Lung (tissue), 12 donors: Measurements from ENCODE around the gene UBTD2. TPM values are rescaled to one million over a fixed set of nuclear protein-coding genes. Genes with fewer than 3 reads are reported as not detected.

ENCODE experiments used
- ATAC-seq: fragments of 200-7000 bp; cut with Tn5 transposase; one replicate; pipeline ENCODE4 v1.9.1; 2020; ENCODE audit warnings: moderate number of reproducible peaks; ENCODE audit not compliant: insufficient read depth, low FRiP score
- DNase-seq, 3 donors: peaks; one replicate each; pipeline ENCODE4 v3.0.0-alpha.2; 2013 to 2017
- H3K27ac ChIP-seq, 2 donors: one replicate each; pipeline ENCODE4 v1.5.1; 2013; ENCODE audit warnings: mild to moderate bottlenecking in 2 of 2, moderate library complexity in 2 of 2, control low read depth in 1 of 2, inconsistent platforms in 1 of 2, low read depth in 1 of 2, low read length in 1 of 2
- H3K27me3 ChIP-seq, 3 donors: one replicate each; pipeline ENCODE4 v1.5.1; 2013; ENCODE audit warnings: low read length in 2 of 3; ENCODE audit not compliant: control insufficient read depth in 3 of 3, insufficient read depth in 3 of 3
- H3K36me3 ChIP-seq, 4 donors: one replicate each; pipeline ENCODE4 v1.5.1; 2013; ENCODE audit warnings: low read length in 4 of 4, mild to moderate bottlenecking in 1 of 4, moderate library complexity in 1 of 4; ENCODE audit not compliant: control insufficient read depth in 4 of 4, insufficient read depth in 4 of 4
- H3K4me1 ChIP-seq, 5 donors: one replicate each; pipeline ENCODE4 v1.5.1; 2013; ENCODE audit warnings: low read length in 5 of 5, mild to moderate bottlenecking in 2 of 5, moderate library complexity in 1 of 5; ENCODE audit not compliant: control insufficient read depth in 5 of 5, insufficient read depth in 5 of 5
- H3K4me3 ChIP-seq: one replicate; pipeline ENCODE4 v1.5.1; 2013; ENCODE audit warnings: mild to moderate bottlenecking, control low read depth, moderate library complexity
- H3K9ac ChIP-seq, 2 donors: one replicate each; pipeline ENCODE4 v1.5.1; 2013; ENCODE audit warnings: low read length in 2 of 2, control low read depth in 1 of 2; ENCODE audit not compliant: insufficient read depth in 1 of 2
- H3K9me3 ChIP-seq, 4 donors: one replicate each; pipeline ENCODE4 v1.5.1; 2013; ENCODE audit warnings: low read length in 3 of 4, mild to moderate bottlenecking in 1 of 4, moderate library complexity in 1 of 4; ENCODE audit not compliant: control insufficient read depth in 4 of 4, insufficient read depth in 3 of 4
- WGBS, 2 donors: extraction: QIAGEN DNeasy Blood & Tissue Kit; methylation state at CpG; one replicate each; pipeline ENCODE4 v1.1.7; 2013; 5-methylcytosine and 5-hydroxymethylcytosine counted together
- polyA plus RNA-seq, 2 donors: library from polyadenylated mRNA; stranded (reverse); fragments of 200-250 nt; gene quantifications; one replicate each; pipeline ENCODE4 v1.2.1, GENCODE V29; 2013
- total RNA-seq, 2 donors: library from RNA; depleted of rRNA in 1 of 2; stranded (reverse); fragments of >200 nt in 1 of 2; gene quantifications; one replicate each; pipeline ENCODE4 v1.2.1, GENCODE V29; 2014 to 2021
- TF ChIP-seq, protein P1 (sequence below): IDR thresholded peaks from 2 replicates; pipeline ENCODE4 v1.5.1; 2012; ENCODE audit warnings: mild to moderate bottlenecking; ENCODE audit errors: control extremely low read depth, extremely low read depth
- donor health status: control.
- donor health status: control.
- donor health status: Bipolar disorder and iron deficiency.
- donor health status: healthy.
- donor health status: DM: yes; HTN: yes; CAD: no.

Gene UBTD2
- total and polyA plus RNA-seq, 4 donors: 8.1 to 53.5 (median 11.3) TPM

DNA sequence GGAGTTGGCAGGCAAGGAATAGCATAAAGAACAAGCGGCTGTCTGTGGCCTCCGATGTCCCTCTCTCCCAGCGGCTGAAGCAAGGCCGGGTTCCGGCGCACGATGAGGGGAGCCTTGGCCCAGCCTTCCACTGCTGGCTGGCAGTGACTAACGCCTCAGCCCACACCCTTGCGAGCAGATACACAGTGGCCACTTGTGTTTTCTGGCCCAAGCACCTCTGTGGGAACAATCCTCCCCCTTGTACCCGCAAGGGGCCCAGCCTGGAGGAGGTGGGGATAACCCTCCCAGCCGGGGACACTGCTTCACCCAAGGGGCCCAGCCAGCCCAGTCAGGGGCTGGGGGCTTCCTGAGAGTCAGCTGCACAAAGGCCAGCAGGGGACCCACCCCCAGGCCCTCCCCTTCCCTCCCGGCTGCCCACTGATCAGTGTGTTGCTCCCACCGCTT, 118.8 kb downstream of the UBTD2 start:
- no peak for ATAC-seq
- Histone ChIP-seq H3K4me1 (peaks cover 10 to 43% (median 34%) of the 10 kb centered on the region in 5 donors), H3K9ac (no peak overlapping the region), H3K9me3 (no peaks in the 10 kb centered on the region), H3K4me3 (no peak overlapping the region), H3K36me3 (peaks cover 0 to 2% (median 0%) of the 10 kb centered on the region in 4 donors), H3K27me3 (no peaks in the 10 kb centered on the region), H3K27ac (peak overlapping the region in 1 of 2 donors; percentile 3)
- TF ChIP-seq, protein P1, sequence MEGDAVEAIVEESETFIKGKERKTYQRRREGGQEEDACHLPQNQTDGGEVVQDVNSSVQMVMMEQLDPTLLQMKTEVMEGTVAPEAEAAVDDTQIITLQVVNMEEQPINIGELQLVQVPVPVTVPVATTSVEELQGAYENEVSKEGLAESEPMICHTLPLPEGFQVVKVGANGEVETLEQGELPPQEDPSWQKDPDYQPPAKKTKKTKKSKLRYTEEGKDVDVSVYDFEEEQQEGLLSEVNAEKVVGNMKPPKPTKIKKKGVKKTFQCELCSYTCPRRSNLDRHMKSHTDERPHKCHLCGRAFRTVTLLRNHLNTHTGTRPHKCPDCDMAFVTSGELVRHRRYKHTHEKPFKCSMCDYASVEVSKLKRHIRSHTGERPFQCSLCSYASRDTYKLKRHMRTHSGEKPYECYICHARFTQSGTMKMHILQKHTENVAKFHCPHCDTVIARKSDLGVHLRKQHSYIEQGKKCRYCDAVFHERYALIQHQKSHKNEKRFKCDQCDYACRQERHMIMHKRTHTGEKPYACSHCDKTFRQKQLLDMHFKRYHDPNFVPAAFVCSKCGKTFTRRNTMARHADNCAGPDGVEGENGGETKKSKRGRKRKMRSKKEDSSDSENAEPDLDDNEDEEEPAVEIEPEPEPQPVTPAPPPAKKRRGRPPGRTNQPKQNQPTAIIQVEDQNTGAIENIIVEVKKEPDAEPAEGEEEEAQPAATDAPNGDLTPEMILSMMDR: no peak
- peak in 2 of 3 donors; percentile 57 to 59 for DNase-seq
- WGBS, 2 donors: 74 to 85% methylated on average over 13 of the region's 13 CpGs

DNA sequence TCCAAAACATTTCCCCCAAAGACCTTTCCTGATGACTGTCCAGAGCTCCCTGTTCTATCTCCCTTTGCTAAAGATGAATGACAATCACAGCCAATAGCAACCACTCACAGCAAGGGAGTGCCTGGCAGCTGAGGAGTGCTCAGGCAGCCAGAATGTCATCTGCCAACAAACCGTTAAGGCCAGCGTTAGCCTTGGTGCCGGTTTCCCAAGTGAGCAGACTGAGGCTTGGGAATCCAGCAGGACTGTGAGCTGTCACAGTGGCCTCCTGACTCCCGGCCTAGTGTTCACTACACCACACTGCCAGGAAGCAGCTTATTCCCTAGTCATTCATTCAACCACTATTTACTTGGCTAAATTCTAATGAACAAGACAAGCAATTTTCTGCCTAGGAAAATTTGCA, 120.2 kb downstream of the UBTD2 start:
- Histone ChIP-seq H3K36me3 (peaks cover 0 to 2% (median 0%) of the 10 kb centered on the region in 4 donors), H3K9ac (no peak overlapping the region), H3K9me3 (no peaks in the 10 kb centered on the region), H3K27me3 (no peaks in the 10 kb centered on the region), H3K4me3 (no peak overlapping the region), H3K27ac (peak overlapping the region in 1 of 2 donors; percentile 26), H3K4me1 (peaks cover 3 to 38% (median 29%) of the 10 kb centered on the region in 5 donors)
- DNase-seq (peak in 2 of 3 donors; percentile 30 to 47), ATAC-seq (no peak)
- 53 to 69% methylated on average over 4 of the region's 4 CpGs for WGBS, 2 donors
- TF ChIP-seq, protein P1: no peak

DNA sequence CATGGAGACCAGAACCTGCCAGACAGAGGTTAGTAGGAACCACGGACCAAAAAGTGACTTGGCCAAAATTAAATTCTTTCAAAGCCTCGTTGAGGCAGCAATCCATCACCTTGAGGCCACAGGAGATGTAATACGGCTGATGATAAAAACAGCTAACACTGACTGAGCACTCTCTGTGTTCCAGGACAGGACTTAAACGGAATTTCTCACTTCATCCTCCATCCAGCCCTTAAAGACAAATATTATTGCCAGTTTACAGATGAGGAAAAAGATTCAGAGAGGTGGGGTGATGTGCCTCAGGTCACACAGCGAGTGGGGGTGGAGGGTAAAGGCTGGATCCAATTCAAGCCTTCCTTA, 120.6 kb downstream of the UBTD2 start:
- peaks cover 0 to 2% (median 0%) of the 10 kb centered on the region in 4 donors for H3K36me3 ChIP-seq
- ATAC-seq (no peak), DNase-seq (no peak)
- WGBS, 2 donors: 62 to 70% methylated on average over 5 of the region's 5 CpGs
- peak overlapping the region in 1 of 2 donors; percentile 26 for H3K27ac ChIP-seq
- no peaks in the 10 kb centered on the region for H3K27me3 ChIP-seq
- peaks cover 0 to 34% (median 26%) of the 10 kb centered on the region in 5 donors for H3K4me1 ChIP-seq
- H3K9ac ChIP-seq: no peak overlapping the region
- no peaks in the 10 kb centered on the region for H3K9me3 ChIP-seq
- no peak overlapping the region for H3K4me3 ChIP-seq
- TF ChIP-seq, protein P1: no peak
